AG09319 (cell line): Measurements from ENCODE around the gene LIN52.

Experiments
- DNase-seq: peaks from one replicate; pipeline ENCODE4 v3.0.0-alpha.2; 2010; ENCODE audit warnings: low read depth; ENCODE audit errors: extremely low read depth
- TF ChIP-seq, protein P1 (sequence below): IDR thresholded peaks from 2 replicates; pipeline ENCODE4 v1.5.1; 2011; ENCODE audit warnings: low read depth, mild to moderate bottlenecking, inconsistent platforms, low read length, moderate library complexity

The LIN52 gene

DNA sequence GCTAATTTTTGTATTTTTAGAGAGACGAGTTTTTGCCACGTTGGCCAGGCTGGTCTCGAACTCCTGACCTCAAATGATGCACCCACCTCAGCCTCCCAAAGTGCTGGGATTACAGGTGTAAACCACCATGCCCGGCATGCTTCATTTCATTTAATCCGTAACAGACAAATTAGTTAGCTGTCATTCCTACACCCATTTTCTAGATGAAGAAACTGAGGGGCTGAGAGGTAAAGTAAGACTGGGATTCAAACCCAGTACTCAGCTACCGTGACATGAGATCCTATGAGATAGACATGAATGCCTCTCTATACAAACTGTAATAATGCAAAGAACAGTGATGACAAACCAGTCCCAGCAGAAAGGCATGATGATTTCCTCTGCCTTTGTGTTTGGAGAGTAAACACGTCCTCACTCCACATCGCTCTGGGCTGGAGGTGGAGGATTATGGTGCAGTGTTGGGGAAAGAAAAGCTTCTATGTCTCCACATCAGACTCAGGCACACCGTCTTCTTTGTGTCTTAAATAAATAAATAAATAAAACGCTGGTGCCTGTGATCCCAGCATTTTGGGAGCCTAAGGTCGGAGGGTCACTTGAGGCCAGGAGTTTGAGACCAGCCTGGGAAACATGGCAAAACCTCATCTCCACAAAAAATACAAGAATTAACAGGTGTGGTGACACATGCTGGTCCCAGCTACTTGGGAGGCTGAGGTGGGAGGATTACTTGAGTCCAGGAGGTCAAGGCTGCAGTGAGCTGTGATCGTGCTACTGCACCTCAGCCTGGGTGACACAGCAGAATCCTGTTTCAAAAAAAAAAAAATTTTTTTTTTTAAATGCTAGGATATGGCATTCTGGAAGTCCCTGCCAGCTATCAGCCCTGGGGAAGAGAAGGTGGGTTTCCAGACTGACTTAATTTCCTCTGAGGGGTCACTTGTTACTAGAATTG lies 164.9 kb downstream of the LIN52 start:
- DNase-seq: no peak
- TF ChIP-seq, protein P1, sequence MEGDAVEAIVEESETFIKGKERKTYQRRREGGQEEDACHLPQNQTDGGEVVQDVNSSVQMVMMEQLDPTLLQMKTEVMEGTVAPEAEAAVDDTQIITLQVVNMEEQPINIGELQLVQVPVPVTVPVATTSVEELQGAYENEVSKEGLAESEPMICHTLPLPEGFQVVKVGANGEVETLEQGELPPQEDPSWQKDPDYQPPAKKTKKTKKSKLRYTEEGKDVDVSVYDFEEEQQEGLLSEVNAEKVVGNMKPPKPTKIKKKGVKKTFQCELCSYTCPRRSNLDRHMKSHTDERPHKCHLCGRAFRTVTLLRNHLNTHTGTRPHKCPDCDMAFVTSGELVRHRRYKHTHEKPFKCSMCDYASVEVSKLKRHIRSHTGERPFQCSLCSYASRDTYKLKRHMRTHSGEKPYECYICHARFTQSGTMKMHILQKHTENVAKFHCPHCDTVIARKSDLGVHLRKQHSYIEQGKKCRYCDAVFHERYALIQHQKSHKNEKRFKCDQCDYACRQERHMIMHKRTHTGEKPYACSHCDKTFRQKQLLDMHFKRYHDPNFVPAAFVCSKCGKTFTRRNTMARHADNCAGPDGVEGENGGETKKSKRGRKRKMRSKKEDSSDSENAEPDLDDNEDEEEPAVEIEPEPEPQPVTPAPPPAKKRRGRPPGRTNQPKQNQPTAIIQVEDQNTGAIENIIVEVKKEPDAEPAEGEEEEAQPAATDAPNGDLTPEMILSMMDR: no peak
